ENCODE results near the gene RNF13.

The RNF13 gene

DNA sequence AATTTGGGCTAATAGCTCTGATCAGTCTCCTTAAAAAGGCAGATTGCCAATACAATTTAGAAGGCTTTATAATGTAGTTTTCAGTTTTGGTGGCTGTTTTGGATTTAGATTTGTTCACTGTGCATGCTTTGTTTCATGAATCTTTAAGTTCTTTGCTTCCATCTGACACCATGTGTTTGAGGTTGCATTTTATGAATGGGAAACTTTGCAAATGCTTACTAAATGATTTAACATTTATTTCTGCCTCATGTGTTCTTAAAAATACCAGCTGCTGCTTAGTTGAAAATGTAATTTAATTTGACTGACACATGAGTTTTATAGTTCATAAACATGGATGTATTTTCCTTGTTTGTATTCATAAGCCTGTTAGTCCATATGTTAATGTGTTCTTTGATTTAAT is 78.6 kb downstream of the RNF13 start:
- no peak overlapping the region for H3K27ac ChIP-seq (replicated peaks)
- no peak for DNase-seq (ENCODE audit: low read depth in 1 of 2, low spot score in 1 of 2)
- H3K27me3 ChIP-seq (ENCODE audit: insufficient read depth, poor library complexity, severe bottlenecking): no peaks in the 10 kb centered on the region
- H3K4me3 ChIP-seq (replicated peaks; ENCODE audit: insufficient read depth, low read length): no peak overlapping the region
- TF ChIP-seq, protein P1, sequence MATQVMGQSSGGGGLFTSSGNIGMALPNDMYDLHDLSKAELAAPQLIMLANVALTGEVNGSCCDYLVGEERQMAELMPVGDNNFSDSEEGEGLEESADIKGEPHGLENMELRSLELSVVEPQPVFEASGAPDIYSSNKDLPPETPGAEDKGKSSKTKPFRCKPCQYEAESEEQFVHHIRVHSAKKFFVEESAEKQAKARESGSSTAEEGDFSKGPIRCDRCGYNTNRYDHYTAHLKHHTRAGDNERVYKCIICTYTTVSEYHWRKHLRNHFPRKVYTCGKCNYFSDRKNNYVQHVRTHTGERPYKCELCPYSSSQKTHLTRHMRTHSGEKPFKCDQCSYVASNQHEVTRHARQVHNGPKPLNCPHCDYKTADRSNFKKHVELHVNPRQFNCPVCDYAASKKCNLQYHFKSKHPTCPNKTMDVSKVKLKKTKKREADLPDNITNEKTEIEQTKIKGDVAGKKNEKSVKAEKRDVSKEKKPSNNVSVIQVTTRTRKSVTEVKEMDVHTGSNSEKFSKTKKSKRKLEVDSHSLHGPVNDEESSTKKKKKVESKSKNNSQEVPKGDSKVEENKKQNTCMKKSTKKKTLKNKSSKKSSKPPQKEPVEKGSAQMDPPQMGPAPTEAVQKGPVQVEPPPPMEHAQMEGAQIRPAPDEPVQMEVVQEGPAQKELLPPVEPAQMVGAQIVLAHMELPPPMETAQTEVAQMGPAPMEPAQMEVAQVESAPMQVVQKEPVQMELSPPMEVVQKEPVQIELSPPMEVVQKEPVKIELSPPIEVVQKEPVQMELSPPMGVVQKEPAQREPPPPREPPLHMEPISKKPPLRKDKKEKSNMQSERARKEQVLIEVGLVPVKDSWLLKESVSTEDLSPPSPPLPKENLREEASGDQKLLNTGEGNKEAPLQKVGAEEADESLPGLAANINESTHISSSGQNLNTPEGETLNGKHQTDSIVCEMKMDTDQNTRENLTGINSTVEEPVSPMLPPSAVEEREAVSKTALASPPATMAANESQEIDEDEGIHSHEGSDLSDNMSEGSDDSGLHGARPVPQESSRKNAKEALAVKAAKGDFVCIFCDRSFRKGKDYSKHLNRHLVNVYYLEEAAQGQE (IDR thresholded peaks at IDR 0.05; ENCODE audit: insufficient replicate concordance, low read depth): no peak
- TF ChIP-seq GABPA (IDR thresholded peaks at IDR 0.05; ENCODE audit: low read depth): no peak

- no peak for DNase-seq (ENCODE audit: low read depth in 1 of 2, low spot score in 1 of 2)
- Histone ChIP-seq H3K4me3 (replicated peaks; ENCODE audit: insufficient read depth, low read length) (no peak overlapping the region), H3K27me3 (ENCODE audit: insufficient read depth, poor library complexity, severe bottlenecking) (no peaks in the 10 kb centered on the region), H3K27ac (replicated peaks) (no peak overlapping the region)
- TF ChIP-seq GABPA (IDR thresholded peaks at IDR 0.05; ENCODE audit: low read depth) (no peak), SPI1 (IDR thresholded peaks at IDR 0.05; ENCODE audit: borderline replicate concordance, low read depth) (no peak)
Measured at GRCh38 chr3:149892371-149892770, 79.4 kb downstream of the RNF13 start.

DNA sequence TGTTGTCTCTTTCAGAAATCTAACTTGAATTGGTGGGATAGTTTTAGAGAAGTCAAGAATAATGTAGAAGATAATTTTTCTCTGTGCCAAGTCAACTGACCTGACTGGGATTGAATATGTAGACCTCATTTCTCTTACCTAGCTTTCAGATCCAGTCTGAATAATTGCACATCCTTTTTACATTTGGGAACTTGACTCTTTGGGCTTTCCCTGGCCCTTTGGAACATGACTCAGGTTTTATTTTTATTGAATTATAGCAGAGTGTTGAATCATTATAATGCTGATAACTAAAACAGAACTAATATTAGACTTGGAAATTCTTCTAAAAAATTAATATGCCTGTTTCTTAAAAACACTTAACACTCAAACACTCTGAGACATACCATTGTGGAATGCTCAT is 81.2 kb downstream of the RNF13 start:
- H3K27me3 ChIP-seq (ENCODE audit: insufficient read depth, poor library complexity, severe bottlenecking): no peaks in the 10 kb centered on the region
- TF ChIP-seq SPI1 (IDR thresholded peaks at IDR 0.05; ENCODE audit: borderline replicate concordance, low read depth): no peak
- TF ChIP-seq GABPA (IDR thresholded peaks at IDR 0.05; ENCODE audit: low read depth): no peak
- TF ChIP-seq, protein P2, sequence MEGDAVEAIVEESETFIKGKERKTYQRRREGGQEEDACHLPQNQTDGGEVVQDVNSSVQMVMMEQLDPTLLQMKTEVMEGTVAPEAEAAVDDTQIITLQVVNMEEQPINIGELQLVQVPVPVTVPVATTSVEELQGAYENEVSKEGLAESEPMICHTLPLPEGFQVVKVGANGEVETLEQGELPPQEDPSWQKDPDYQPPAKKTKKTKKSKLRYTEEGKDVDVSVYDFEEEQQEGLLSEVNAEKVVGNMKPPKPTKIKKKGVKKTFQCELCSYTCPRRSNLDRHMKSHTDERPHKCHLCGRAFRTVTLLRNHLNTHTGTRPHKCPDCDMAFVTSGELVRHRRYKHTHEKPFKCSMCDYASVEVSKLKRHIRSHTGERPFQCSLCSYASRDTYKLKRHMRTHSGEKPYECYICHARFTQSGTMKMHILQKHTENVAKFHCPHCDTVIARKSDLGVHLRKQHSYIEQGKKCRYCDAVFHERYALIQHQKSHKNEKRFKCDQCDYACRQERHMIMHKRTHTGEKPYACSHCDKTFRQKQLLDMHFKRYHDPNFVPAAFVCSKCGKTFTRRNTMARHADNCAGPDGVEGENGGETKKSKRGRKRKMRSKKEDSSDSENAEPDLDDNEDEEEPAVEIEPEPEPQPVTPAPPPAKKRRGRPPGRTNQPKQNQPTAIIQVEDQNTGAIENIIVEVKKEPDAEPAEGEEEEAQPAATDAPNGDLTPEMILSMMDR (IDR thresholded peaks at IDR 0.05; ENCODE audit: insufficient read depth, low read length): no peak
- no peak for TF ChIP-seq POLR2AphosphoS5 (IDR thresholded peaks at IDR 0.05; ENCODE audit: low read depth)
- TF ChIP-seq, protein P1 (IDR thresholded peaks at IDR 0.05; ENCODE audit: insufficient replicate concordance, low read depth): no peak
- no peak for DNase-seq (ENCODE audit: low read depth in 1 of 2, low spot score in 1 of 2)
- no peak overlapping the region for H3K27ac ChIP-seq (replicated peaks)
- H3K4me3 ChIP-seq (replicated peaks; ENCODE audit: insufficient read depth, low read length): no peak overlapping the region

DNA sequence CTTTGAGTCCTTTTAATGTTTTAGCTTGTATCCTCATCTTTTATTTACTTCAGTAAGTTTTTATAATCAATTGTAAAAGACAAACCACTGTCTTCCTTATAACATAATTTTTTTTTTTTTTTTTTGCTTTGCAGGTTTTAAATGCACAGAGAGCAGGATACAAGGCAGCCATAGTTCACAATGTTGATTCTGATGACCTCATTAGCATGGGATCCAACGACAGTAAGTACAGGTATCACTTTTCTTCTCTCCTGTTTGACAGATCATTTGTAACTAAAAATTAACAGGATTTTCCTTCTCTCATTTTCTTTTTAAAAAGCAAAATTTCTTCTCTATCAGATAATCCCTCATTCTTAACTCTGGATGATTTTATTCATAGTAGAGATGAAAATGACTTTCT is 82.3 kb downstream of the RNF13 start:
- no peak for DNase-seq (ENCODE audit: low read depth in 1 of 2, low spot score in 1 of 2)
- Histone ChIP-seq H3K27me3 (ENCODE audit: insufficient read depth, poor library complexity, severe bottlenecking) (no peaks in the 10 kb centered on the region), H3K4me3 (replicated peaks; ENCODE audit: insufficient read depth, low read length) (no peak overlapping the region), H3K27ac (replicated peaks) (no peak overlapping the region)
- TF ChIP-seq SPI1 (IDR thresholded peaks at IDR 0.05; ENCODE audit: borderline replicate concordance, low read depth) (no peak), POLR2AphosphoS5 (IDR thresholded peaks at IDR 0.05; ENCODE audit: low read depth) (no peak), GABPA (IDR thresholded peaks at IDR 0.05; ENCODE audit: low read depth) (no peak)
- TF ChIP-seq, protein P1 (IDR thresholded peaks at IDR 0.05; ENCODE audit: insufficient replicate concordance, low read depth): no peak
- TF ChIP-seq, protein P2 (IDR thresholded peaks at IDR 0.05; ENCODE audit: insufficient read depth, low read length): no peak

Measured in HL-60 (cell line).